HG02571 (cell line): ENCODE results near the gene PPP1R37.
"Not testable (repeated sequence)": the region's sequence is repeated elsewhere in the genome, so short reads cannot be mapped to it uniquely, and the experiment has no call there.

Experiments used
- ATAC-seq: cut with Tn5 transposase; IDR thresholded peaks from one replicate; pipeline ENCODE4 v1.9.1; 2021; ENCODE audit warnings: mild to moderate bottlenecking, moderate library complexity; ENCODE audit not compliant: unreplicated experiment

PPP1R37 gene

GRCh38 chr19:45094707-45095106, 1.7 kb downstream of the PPP1R37 start:
- ATAC-seq = no peak

- ATAC-seq = no peak
These were observed 2.8 kb downstream of the PPP1R37 start for GRCh38 chr19:45095496-45096413.

- ATAC-seq = no peak
These were observed 3.7 kb downstream of the PPP1R37 start for GRCh38 chr19:45096700-45097099.

- no peak for ATAC-seq
These were observed 4.4 kb downstream of the PPP1R37 start for GRCh38 chr19:45097450-45097775.

- no peak for ATAC-seq
These were observed 5.0 kb downstream of the PPP1R37 start for GRCh38 chr19:45097776-45098520.

GRCh38 chr19:45098521-45099466, 5.8 kb downstream of the PPP1R37 start:
- ATAC-seq = no peak

- ATAC-seq = no peak
These were observed 6.7 kb downstream of the PPP1R37 start for GRCh38 chr19:45099467-45100191.

- ATAC-seq = no peak
These were observed 7.2 kb downstream of the PPP1R37 start for GRCh38 chr19:45100201-45100600.

GRCh38 chr19:45100846-45101252, 7.9 kb downstream of the PPP1R37 start:
- ATAC-seq = no peak

- no peak for ATAC-seq
These were observed 8.8 kb downstream of the PPP1R37 start for GRCh38 chr19:45101806-45102205.

GRCh38 chr19:45102481-45102880, 9.5 kb downstream of the PPP1R37 start:
- no peak for ATAC-seq

- ATAC-seq = no peak
These were observed 10.2 kb downstream of the PPP1R37 start for GRCh38 chr19:45103156-45103507.

- no peak for ATAC-seq
These were observed 10.7 kb downstream of the PPP1R37 start for GRCh38 chr19:45103508-45104319.

GRCh38 chr19:45104658-45105349, 11.8 kb downstream of the PPP1R37 start:
- ATAC-seq = no peak

- not testable (repeated sequence) for ATAC-seq
These were observed 13.4 kb downstream of the PPP1R37 start for GRCh38 chr19:45106363-45106762.

- no peak for ATAC-seq
These were observed 14.7 kb downstream of the PPP1R37 start for GRCh38 chr19:45107621-45108150.

GRCh38 chr19:45110851-45111266, 17.9 kb downstream of the PPP1R37 start:
- ATAC-seq = no peak

GRCh38 chr19:45112111-45112827, 19.3 kb downstream of the PPP1R37 start:
- ATAC-seq = no peak
